Mammary epithelial cell (primary cell): Measurements from ENCODE around the gene LRRC26.

Experiments
- CTCF ChIP-seq, 2 donors: IDR thresholded peaks in 1 of 2; conservative IDR thresholded peaks in 1 of 2; 2 replicates each; pipeline ENCODE4 v1.5.1; 2011 to 2012; ENCODE audit warnings: inconsistent platforms in 2 of 2, low read length in 2 of 2, mild to moderate bottlenecking in 2 of 2, control low read depth in 1 of 2, low read depth in 1 of 2; ENCODE audit not compliant: insufficient read depth in 1 of 2; ENCODE audit errors: extremely low read depth in 1 of 2
- EZH2 ChIP-seq: IDR thresholded peaks from 2 replicates; pipeline ENCODE4 v1.6.1; 2012; ENCODE audit warnings: low read length, inconsistent platforms, borderline replicate concordance

- no peak for TF ChIP-seq EZH2
- peak in 1 of 2 donors; percentile 37 for TF ChIP-seq CTCF (conservative IDR thresholded peaks at IDR 0.05 in 1 of 2, IDR thresholded peaks at IDR 0.05 in 1 of 2; ENCODE audit: extremely low read depth in 1 of 2, insufficient read depth in 1 of 2, low read depth in 1 of 2, low read length in 2 of 2)
Observed at GRCh38 chr9:137213160-137214060, 43.6 kb upstream of the LRRC26 start.
